ENCODE measurements around the gene CYSTM1.

GRCh38 chr5:140250386-140250785 lies 75.4 kb downstream of the CYSTM1 start:
- TF ChIP-seq POLR2AphosphoS5 (IDR thresholded peaks at IDR 0.05; ENCODE audit: low read depth, low read length) (no peak), TAF1 (IDR thresholded peaks at IDR 0.05; ENCODE audit: low read depth, low read length) (no peak), SPI1 (IDR thresholded peaks at IDR 0.05; ENCODE audit: low read depth, low read length) (no peak), POLR2A (IDR thresholded peaks at IDR 0.05; ENCODE audit: low read depth, low read length) (no peak), PAX5 (IDR thresholded peaks at IDR 0.05; ENCODE audit: insufficient read depth, low read length, severe bottlenecking) (no peak)
